ENCODE measurements around the gene GNE.

DNA sequence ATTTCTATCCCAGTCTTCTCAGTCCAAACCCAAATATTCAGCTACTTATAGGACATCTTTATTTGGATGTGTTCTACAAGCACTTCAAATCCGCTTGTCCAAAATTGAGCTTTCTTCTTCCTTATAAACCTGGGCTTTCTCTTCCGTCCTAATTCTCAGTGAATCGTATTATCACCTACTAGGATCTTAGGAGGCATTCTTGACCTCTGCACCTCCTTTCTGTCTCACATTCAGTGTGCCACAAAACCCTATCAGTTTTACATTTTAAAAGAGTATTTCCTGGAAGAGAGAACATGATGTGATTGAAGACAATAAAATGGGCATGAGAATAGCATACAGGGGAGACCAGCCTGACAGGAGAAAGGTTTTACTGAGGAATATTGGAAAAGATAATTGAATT is 16.8 kb upstream of the GNE start:
- TF ChIP-seq, protein P1, sequence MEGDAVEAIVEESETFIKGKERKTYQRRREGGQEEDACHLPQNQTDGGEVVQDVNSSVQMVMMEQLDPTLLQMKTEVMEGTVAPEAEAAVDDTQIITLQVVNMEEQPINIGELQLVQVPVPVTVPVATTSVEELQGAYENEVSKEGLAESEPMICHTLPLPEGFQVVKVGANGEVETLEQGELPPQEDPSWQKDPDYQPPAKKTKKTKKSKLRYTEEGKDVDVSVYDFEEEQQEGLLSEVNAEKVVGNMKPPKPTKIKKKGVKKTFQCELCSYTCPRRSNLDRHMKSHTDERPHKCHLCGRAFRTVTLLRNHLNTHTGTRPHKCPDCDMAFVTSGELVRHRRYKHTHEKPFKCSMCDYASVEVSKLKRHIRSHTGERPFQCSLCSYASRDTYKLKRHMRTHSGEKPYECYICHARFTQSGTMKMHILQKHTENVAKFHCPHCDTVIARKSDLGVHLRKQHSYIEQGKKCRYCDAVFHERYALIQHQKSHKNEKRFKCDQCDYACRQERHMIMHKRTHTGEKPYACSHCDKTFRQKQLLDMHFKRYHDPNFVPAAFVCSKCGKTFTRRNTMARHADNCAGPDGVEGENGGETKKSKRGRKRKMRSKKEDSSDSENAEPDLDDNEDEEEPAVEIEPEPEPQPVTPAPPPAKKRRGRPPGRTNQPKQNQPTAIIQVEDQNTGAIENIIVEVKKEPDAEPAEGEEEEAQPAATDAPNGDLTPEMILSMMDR (IDR thresholded peaks at IDR 0.05) = no peak
- no peak for TF ChIP-seq ZFX (IDR thresholded peaks at IDR 0.05; ENCODE audit: borderline replicate concordance)

Data from 22Rv1 (cell line).